ENCODE results near the gene CD300H. TPM values are rescaled to one million over a fixed set of nuclear protein-coding genes. Genes with fewer than 3 reads are reported as not detected.

The CD300H gene
- total RNA-seq, 2 donors from 2014 or later = not detected

GRCh38 chr17:74542727-74543383, 24.5 kb downstream of the CD300H start:
- ATAC-seq (ENCODE audit: insufficient number of reproducible peaks, low FRiP score, low read depth) = no peak
- TF ChIP-seq CTCF (IDR thresholded peaks at IDR 0.05) = no peak
- no peak overlapping the region for H3K4me3 ChIP-seq
- H3K4me1 ChIP-seq (ENCODE audit: control insufficient read depth in 1 of 2, low read depth in 2 of 2) = no peaks in the 10 kb centered on the region
- H3K27me3 ChIP-seq (replicated peaks; ENCODE audit: insufficient read depth) = no peaks in the 10 kb centered on the region
- no peaks in the 10 kb centered on the region for H3K9me3 ChIP-seq
- no peaks in the 10 kb centered on the region for H3K36me3 ChIP-seq
- H3K27ac ChIP-seq = no peak overlapping the region
- no peak for DNase-seq (ENCODE audit: low spot score)

- no peak for DNase-seq (ENCODE audit: low spot score)
Measured at GRCh38 chr17:74542166-74542565, 25.1 kb downstream of the CD300H start.

GRCh38 chr17:74541176-74542111, 25.9 kb downstream of the CD300H start:
- no peak overlapping the region for H3K27ac ChIP-seq
- DNase-seq (ENCODE audit: low spot score) (no peak), ATAC-seq (ENCODE audit: insufficient number of reproducible peaks, low FRiP score, low read depth) (no peak)
- H3K9me3 ChIP-seq = no peaks in the 10 kb centered on the region
- no peaks in the 10 kb centered on the region for H3K36me3 ChIP-seq
- no peaks in the 10 kb centered on the region for H3K27me3 ChIP-seq (replicated peaks; ENCODE audit: insufficient read depth)
- H3K4me1 ChIP-seq (ENCODE audit: control insufficient read depth in 1 of 2, low read depth in 2 of 2) = no peaks in the 10 kb centered on the region
- no peak overlapping the region for H3K4me3 ChIP-seq
- no peak for TF ChIP-seq CTCF (IDR thresholded peaks at IDR 0.05)

More at GRCh38 chr17:74542166-74542565, 25.1 kb downstream of the CD300H start:
- Histone ChIP-seq H3K4me3 (no peak overlapping the region), H3K27ac (no peak overlapping the region), H3K27me3 (replicated peaks; ENCODE audit: insufficient read depth) (no peaks in the 10 kb centered on the region), H3K36me3 (no peaks in the 10 kb centered on the region), H3K4me1 (ENCODE audit: control insufficient read depth in 1 of 2, low read depth in 2 of 2) (no peaks in the 10 kb centered on the region), H3K9me3 (no peaks in the 10 kb centered on the region)
- TF ChIP-seq CTCF (IDR thresholded peaks at IDR 0.05) = no peak
- ATAC-seq (ENCODE audit: insufficient number of reproducible peaks, low FRiP score, low read depth) = no peak

GRCh38 chr17:74539281-74539820, 28.0 kb downstream of the CD300H start:
- H3K27ac ChIP-seq = no peak overlapping the region
- no peaks in the 10 kb centered on the region for H3K4me1 ChIP-seq (ENCODE audit: control insufficient read depth in 1 of 2, low read depth in 2 of 2)
- ATAC-seq (ENCODE audit: insufficient number of reproducible peaks, low FRiP score, low read depth) = no peak

More at GRCh38 chr17:74539281-74539820, 28.0 kb downstream of the CD300H start:
- Histone ChIP-seq H3K9me3 (no peaks in the 10 kb centered on the region), H3K27me3 (replicated peaks; ENCODE audit: insufficient read depth) (no peaks in the 10 kb centered on the region), H3K36me3 (no peaks in the 10 kb centered on the region), H3K4me3 (no peak overlapping the region)
- no peak for TF ChIP-seq CTCF (IDR thresholded peaks at IDR 0.05)
- DNase-seq (ENCODE audit: low spot score) = no peak
